Uterus (tissue), 4 donors: ENCODE results near the gene ARSB. TPM values are rescaled to one million over a fixed set of nuclear protein-coding genes. Genes with fewer than 3 reads are reported as not detected.

Experiments used
- DNase-seq, 2 donors: peaks; one replicate each; pipeline ENCODE4 v3.0.0-alpha.2; 2019 to 2020
- H3K27ac ChIP-seq, 2 donors: fragments of 200-600 bp; sonication (generic); 1 replicate in 1 of 2; 2 replicates in 1 of 2; pipeline ENCODE4 v1.5.1; 2016 to 2018
- H3K27me3 ChIP-seq, 2 donors: fragments of 200-600 bp; sonication (generic); one replicate each; pipeline ENCODE4 v1.5.1; 2018 to 2019; ENCODE audit warnings: control low read depth in 1 of 2
- H3K36me3 ChIP-seq, 2 donors: fragments of 200-600 bp; sonication (generic); one replicate each; pipeline ENCODE4 v1.5.1; 2019; ENCODE audit warnings: control low read depth in 1 of 2
- H3K4me1 ChIP-seq, 2 donors: fragments of 200-600 bp; sonication (generic); one replicate each; pipeline ENCODE4 v1.5.1; 2018 to 2019; ENCODE audit warnings: control low read depth in 1 of 2
- H3K4me3 ChIP-seq, 2 donors: fragments of 200-600 bp; sonication (generic); 1 replicate in 1 of 2; 2 replicates in 1 of 2; pipeline ENCODE4 v1.5.1; 2018 to 2019; ENCODE audit warnings: mild to moderate bottlenecking in 1 of 2
- H3K9me3 ChIP-seq, 2 donors: fragments of 200-600 bp; sonication (generic); one replicate each; pipeline ENCODE4 v1.5.1; 2019; ENCODE audit warnings: control low read depth in 1 of 2
- POLR2A ChIP-seq, 2 donors: fragments of 450-650 bp; IDR thresholded peaks; one replicate each; pipeline ENCODE4 v1.6.1; 2016; ENCODE audit warnings: antibody characterized with exemption in 2 of 2, mild to moderate bottlenecking in 1 of 2, moderate library complexity in 1 of 2
- intact Hi-C: fragments of 100-400 bp; cut with DNase I; formaldehyde crosslinking; loops from one replicate; pipeline ENCODE4 v1.15.1; 2023; ENCODE audit warnings: low total_unique reads
- total RNA-seq, 4 donors: library from RNA; depleted of rRNA in 3 of 4; stranded (reverse); fragments of >200 nt in 3 of 4; gene quantifications; one replicate each; pipeline versions ENCODE4 v1.1.0 to v1.2.4, GENCODE V29; 2014 to 2023
- TF ChIP-seq, protein P1 (sequence below), 4 experiments: fragments of 200-600 bp in 2 of 4; fragments of 450-650 bp in 2 of 4; sonication (generic) in 2 of 4; IDR thresholded peaks; one replicate each; pipeline ENCODE4 v1.5.1; 2016 to 2019; ENCODE audit warnings: antibody characterized with exemption in 4 of 4, mild to moderate bottlenecking in 2 of 4, moderate library complexity in 1 of 4
- donor health status: DM: yes; HTN: yes; CAD: no.

The ARSB gene
- total RNA-seq, 4 donors from 2014 or later = 10.0 to 22.7 (median 15.1) TPM

DNA sequence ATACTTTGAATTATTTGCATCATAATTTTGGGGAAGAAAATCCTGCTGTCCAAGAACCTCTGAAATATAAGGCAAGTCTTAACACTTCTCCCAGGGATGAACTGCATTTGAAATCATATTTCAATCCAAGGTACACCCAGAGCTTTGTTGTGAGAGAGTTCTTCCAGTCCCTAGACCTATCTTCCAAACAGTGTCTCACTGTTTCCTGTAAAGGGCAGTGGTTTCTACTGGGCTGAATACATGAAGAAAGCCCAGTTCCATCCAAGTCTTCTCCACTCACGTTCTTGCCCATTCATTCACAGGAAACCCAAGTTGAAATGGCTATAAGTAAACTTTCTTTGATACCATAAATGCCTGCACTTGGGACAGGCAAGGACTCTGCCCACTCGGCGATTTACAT lies 228.3 kb downstream of the ARSB start:
- TF ChIP-seq, protein P1, sequence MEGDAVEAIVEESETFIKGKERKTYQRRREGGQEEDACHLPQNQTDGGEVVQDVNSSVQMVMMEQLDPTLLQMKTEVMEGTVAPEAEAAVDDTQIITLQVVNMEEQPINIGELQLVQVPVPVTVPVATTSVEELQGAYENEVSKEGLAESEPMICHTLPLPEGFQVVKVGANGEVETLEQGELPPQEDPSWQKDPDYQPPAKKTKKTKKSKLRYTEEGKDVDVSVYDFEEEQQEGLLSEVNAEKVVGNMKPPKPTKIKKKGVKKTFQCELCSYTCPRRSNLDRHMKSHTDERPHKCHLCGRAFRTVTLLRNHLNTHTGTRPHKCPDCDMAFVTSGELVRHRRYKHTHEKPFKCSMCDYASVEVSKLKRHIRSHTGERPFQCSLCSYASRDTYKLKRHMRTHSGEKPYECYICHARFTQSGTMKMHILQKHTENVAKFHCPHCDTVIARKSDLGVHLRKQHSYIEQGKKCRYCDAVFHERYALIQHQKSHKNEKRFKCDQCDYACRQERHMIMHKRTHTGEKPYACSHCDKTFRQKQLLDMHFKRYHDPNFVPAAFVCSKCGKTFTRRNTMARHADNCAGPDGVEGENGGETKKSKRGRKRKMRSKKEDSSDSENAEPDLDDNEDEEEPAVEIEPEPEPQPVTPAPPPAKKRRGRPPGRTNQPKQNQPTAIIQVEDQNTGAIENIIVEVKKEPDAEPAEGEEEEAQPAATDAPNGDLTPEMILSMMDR (IDR thresholded peaks at IDR 0.05) = no peak
- no peak for TF ChIP-seq POLR2A (IDR thresholded peaks at IDR 0.05)
- no peak overlapping the region for H3K27ac ChIP-seq
- DNase-seq = no peak

DNA sequence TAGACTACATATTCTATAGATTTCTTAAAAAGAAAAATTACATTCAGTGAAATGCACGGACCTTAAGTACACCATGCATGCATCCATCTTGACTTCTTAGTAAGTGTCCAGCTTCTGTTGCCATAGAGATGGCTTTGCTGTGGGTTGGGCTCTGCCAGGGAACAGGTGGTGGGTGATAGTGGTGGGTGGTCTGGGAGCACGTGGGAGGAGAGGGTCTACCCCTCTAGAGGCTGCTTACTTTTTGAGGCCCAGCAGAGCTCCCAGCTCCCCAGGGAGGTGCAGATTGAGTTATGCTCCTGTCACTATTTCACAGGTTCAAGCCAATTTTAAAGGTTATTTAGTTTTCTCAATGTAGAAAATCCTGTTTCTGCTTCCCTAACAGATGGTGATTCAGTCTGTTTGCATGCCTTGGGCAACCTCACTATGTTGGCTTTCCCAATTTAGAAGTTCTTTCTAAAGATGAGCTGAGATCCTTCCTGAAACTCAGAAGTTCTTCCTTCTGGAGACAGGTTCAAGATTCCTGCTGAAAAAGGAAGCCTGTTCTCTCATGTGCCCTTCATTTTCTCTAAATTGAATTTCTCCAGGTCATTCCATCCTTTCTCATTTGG lies 229.2 kb downstream of the ARSB start:
- Histone ChIP-seq H3K4me3 (no peak overlapping the region), H3K4me1 (no peaks in the 10 kb centered on the region), H3K36me3 (no peaks in the 10 kb centered on the region), H3K9me3 (no peaks in the 10 kb centered on the region), H3K27me3 (no peaks in the 10 kb centered on the region), H3K27ac (no peak overlapping the region)
- no peak for TF ChIP-seq POLR2A (IDR thresholded peaks at IDR 0.05)
- TF ChIP-seq, protein P1 (IDR thresholded peaks at IDR 0.05) = no peak
- intact Hi-C loops = no loop called here
- DNase-seq = no peak

More for the DNA sequence above, 228.3 kb downstream of the ARSB start:
- no peaks in the 10 kb centered on the region for H3K9me3 ChIP-seq
- H3K27me3 ChIP-seq = no peaks in the 10 kb centered on the region
- no peak overlapping the region for H3K4me3 ChIP-seq
- no peaks in the 10 kb centered on the region for H3K36me3 ChIP-seq
- intact Hi-C loops = no loop called here
- H3K4me1 ChIP-seq = no peaks in the 10 kb centered on the region

DNA sequence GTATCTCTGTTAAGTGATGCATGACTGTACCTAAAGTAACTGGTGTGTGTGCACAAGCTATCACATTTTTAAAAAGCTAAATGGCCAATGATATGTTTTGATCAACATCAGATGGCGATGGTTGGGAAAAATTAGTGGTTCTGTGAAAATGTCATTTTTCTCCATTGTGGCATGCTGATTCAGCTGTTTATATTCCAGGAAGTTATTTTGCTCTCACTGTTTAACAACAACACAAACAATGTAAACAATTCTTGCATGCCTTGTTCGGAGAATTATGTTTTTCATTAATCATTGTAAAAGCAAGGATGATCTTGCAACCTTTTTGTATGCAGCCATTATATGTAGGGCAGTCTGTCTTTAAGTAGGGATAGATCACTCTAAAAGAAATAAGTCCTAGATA lies 230.5 kb downstream of the ARSB start:
- intact Hi-C loops = no loop called here
- Histone ChIP-seq H3K27ac (no peak overlapping the region), H3K9me3 (no peaks in the 10 kb centered on the region), H3K36me3 (no peaks in the 10 kb centered on the region), H3K4me3 (no peak overlapping the region), H3K4me1 (no peaks in the 10 kb centered on the region), H3K27me3 (no peaks in the 10 kb centered on the region)
- no peak for DNase-seq
- TF ChIP-seq, protein P1 (IDR thresholded peaks at IDR 0.05) = no peak
- no peak for TF ChIP-seq POLR2A (IDR thresholded peaks at IDR 0.05)

DNA sequence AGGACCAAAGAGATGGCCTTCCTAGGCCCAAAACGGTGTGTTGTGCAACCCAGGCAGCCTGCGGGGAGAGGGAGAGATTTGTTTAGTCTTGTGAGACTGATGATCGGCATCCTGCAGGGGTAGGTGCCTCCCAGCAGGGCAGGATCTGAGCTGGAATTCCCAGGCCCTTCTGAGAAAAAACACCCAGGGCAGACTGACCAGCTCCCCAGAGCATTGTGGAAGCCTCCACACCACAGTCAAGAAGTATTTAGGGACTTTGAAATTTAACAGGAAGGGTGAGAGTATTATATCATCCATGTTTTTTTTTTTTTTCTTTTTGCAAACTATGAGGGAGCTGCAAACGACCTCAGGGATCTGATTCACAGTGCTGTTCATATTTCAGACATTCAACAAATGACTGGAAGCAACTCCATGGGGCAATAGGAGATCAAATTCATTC lies 232.0 kb downstream of the ARSB start:
- TF ChIP-seq, protein P1 (IDR thresholded peaks at IDR 0.05) = no peak
- no peak for TF ChIP-seq POLR2A (IDR thresholded peaks at IDR 0.05)
- intact Hi-C loops = no loop called here
- no peaks in the 10 kb centered on the region for H3K9me3 ChIP-seq
- no peaks in the 10 kb centered on the region for H3K27me3 ChIP-seq
- no peak overlapping the region for H3K4me3 ChIP-seq
- H3K36me3 ChIP-seq = no peaks in the 10 kb centered on the region
- H3K4me1 ChIP-seq = no peaks in the 10 kb centered on the region
- H3K27ac ChIP-seq = no peak overlapping the region
- no peak for DNase-seq

DNA sequence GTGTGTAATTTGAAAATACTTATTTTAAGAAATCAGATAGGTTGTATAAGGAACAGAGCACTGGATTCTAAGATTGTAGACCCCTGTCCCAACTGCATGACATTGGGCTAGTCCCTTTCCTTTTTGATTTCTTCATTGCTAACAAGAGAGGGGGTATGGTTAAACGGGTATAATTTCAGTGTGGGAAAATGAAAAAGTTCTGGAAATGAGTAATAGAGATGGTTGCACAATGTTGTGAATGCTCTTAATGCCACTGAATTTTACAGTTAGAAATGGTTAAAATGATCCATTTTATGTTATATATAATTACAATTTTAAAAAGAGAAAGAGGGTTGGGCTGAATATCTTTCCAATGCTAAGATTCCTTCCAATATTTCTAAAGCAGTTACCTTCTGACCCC lies 233.2 kb downstream of the ARSB start:
- intact Hi-C loops = no loop called here
- Histone ChIP-seq H3K27me3 (no peaks in the 10 kb centered on the region), H3K4me1 (no peaks in the 10 kb centered on the region), H3K4me3 (no peak overlapping the region), H3K27ac (no peak overlapping the region), H3K9me3 (no peaks in the 10 kb centered on the region), H3K36me3 (no peaks in the 10 kb centered on the region)
- no peak for DNase-seq
- TF ChIP-seq, protein P1 (IDR thresholded peaks at IDR 0.05) = no peak
- no peak for TF ChIP-seq POLR2A (IDR thresholded peaks at IDR 0.05)
